ENCODE results near the gene ADAP1.

The ADAP1 gene

DNA sequence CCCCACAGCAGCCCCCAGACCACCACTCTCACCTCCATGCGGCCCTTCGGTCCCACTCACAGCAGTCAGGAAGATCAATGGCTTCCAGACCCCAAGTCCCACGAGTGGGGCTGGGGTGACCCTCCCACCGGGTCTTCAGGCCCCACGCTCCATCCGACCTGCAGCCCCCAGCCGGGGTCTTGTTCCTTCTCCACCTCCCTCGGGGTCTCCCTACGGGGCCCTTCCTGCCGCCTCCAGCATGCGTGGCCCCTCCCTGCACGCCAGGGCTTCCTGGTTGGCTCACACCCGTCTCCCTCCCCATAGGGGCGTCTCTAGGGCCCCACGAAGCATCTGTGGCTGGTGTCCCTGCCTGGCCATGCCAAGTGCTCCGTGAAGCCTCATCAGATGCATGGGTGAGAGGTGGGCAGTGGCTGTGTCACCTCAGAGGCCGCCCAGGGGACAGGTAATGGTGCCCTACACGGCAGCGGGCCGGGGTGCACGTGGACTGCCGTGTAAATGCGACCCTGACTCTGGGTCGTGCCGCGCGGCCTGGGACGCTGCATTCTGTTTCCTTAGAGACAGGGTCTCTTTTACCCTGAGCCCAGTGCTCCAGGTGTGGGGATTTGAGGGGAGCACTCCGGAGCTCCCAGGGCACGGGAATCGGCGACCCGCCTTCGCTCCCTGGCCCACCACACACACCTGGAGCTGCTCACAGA, 19.9 kb downstream of the ADAP1 start:
- no peak for TF ChIP-seq CTCF (IDR thresholded peaks at IDR 0.05; ENCODE audit: borderline replicate concordance, control extremely low read depth, extremely low read depth, insufficient read depth, missing control alignments)
- DNase-seq (ENCODE audit: low spot score), result no peak
- in situ Hi-C loops (cut with MboI; ENCODE audit: low sequenced_read_pairs, unreplicated experiment), result no loop called here

- in situ Hi-C loops (cut with MboI; ENCODE audit: low sequenced_read_pairs, unreplicated experiment), result no loop called here
- no peak for DNase-seq (ENCODE audit: low spot score)
- no peak for TF ChIP-seq CTCF (IDR thresholded peaks at IDR 0.05; ENCODE audit: borderline replicate concordance, control extremely low read depth, extremely low read depth, insufficient read depth, missing control alignments)
Observed at GRCh38 chr7:932651-932975, 21.9 kb downstream of the ADAP1 start.

DNA sequence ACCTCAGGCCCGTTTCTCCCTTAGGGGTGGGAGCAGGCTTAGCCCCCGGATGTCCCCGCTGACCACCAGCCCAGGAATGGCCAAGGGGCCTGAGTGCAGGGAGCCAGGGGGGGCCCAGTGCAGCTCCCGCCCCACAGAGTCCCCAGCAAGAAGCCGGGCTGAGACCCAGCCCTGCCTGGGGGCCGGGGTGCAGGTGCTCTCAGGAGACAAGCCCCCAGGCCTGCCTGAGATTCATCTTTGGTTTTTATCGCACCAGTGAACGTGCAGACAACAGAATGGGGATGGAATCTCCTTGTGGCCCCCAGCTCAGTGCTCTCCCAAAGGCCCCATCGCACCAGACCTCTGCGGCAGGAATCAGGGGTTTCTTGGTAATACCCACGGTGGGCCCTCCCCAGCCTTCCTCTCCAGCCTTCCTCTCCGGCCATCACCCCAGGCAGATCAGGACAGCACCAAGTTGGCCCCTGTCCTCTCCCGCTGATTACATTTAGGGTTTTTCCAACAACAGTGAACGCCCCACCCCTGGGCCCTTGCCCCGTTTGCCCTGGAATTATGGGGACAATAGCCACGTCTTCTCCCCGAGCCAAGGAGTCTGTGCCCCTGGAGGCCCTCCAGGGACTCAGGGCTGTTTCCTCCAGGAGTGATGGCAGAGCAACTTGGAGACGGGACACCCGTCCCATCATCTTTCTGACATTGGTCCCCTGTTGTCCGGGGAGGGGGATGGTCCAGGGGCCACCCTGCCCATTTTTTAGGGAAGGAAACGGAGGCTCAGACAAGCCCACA, 22.4 kb downstream of the ADAP1 start:
- TF ChIP-seq CTCF (IDR thresholded peaks at IDR 0.05; ENCODE audit: borderline replicate concordance, control extremely low read depth, extremely low read depth, insufficient read depth, missing control alignments), result no peak
- no peak for DNase-seq (ENCODE audit: low spot score)
- in situ Hi-C loops (cut with MboI; ENCODE audit: low sequenced_read_pairs, unreplicated experiment), result no loop called here

- in situ Hi-C loops (cut with MboI; ENCODE audit: low sequenced_read_pairs, unreplicated experiment), result no loop called here
- TF ChIP-seq CTCF (IDR thresholded peaks at IDR 0.05; ENCODE audit: borderline replicate concordance, control extremely low read depth, extremely low read depth, insufficient read depth, missing control alignments), result no peak
- no peak for DNase-seq (ENCODE audit: low spot score)
Observed at GRCh38 chr7:930975-931758, 23.3 kb downstream of the ADAP1 start.

GRCh38 chr7:929311-929711, 25.2 kb downstream of the ADAP1 start:
- in situ Hi-C loops (cut with MboI; ENCODE audit: low sequenced_read_pairs, unreplicated experiment), result no loop called here
- no peak for TF ChIP-seq CTCF (IDR thresholded peaks at IDR 0.05; ENCODE audit: borderline replicate concordance, control extremely low read depth, extremely low read depth, insufficient read depth, missing control alignments)
- DNase-seq (ENCODE audit: low spot score), result no peak

DNA sequence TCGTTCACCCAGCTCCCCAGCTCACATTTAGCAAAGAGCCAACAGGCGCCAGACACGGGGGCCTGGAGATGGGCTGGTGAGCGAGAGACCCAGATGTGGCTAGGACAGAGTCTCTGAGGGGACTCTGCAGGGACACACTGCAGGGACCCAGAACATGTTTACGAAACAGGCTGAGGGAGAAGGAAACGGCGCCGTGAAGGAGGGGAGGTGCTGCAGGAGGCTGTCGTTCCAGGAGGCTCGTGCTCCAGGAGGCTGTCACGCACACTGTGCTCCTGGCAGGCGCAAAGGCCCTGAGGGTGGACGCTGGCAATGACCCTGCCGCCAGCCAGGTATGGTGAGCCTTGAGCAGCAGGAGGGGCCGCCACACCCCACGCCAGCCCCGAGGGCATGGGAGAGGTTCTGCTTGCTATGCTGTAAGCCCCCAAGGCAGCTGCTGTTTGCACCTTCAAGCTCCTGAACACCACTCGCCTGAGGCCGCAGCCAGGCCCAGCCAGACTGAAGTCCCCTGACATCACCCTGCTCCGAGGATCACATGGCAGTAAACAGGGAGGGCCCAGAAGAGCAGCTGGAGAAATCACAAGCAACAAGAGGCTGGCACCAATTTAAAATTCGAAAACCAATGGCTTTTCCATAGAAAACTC, 27.3 kb downstream of the ADAP1 start:
- TF ChIP-seq CTCF (IDR thresholded peaks at IDR 0.05; ENCODE audit: borderline replicate concordance, control extremely low read depth, extremely low read depth, insufficient read depth, missing control alignments), result no peak
- DNase-seq (ENCODE audit: low spot score), result no peak
- in situ Hi-C loops (cut with MboI; ENCODE audit: low sequenced_read_pairs, unreplicated experiment), result no loop called here
